OCI-LY3 (cell line): ENCODE data around the gene GORASP2.
A peak's percentile ranks its signal among the peaks of the same experiment; 100 is the strongest.

ENCODE experiments used
- H2AFZ ChIP-seq: fragments of 200-600, 300-600 bp; shearing (Covaris generic); 2 replicates; pipeline ENCODE4 v1.6.0; 2014; ENCODE audit warnings: antibody characterized with exemption, low read depth, low read length
- H3K27ac ChIP-seq: fragments of 200-600, 300-600 bp; sonication (generic); 2 replicates; pipeline ENCODE4 v1.5.1; 2014; ENCODE audit warnings: mild to moderate bottlenecking, low read length, moderate library complexity, mixed read lengths
- H3K27me3 ChIP-seq: fragments of 200-600, 300-600 bp; sonication (generic); 2 replicates; pipeline ENCODE4 v1.6.1; 2014; ENCODE audit warnings: low read depth, low read length, mixed read lengths
- H3K36me3 ChIP-seq: fragments of 200-600, 300-600 bp; sonication (generic); replicated peaks from 2 replicates; pipeline ENCODE3; 2014; ENCODE audit warnings: low read depth, low read length, mixed read lengths
- H3K4me1 ChIP-seq: fragments of 300-600, 200-600 bp; sonication (generic); 2 replicates; pipeline ENCODE4 v1.6.1; 2014; ENCODE audit warnings: low read length, mixed read lengths
- H3K4me2 ChIP-seq: fragments of 200-600, 300-600 bp; sonication (generic); 2 replicates; pipeline ENCODE4 v1.6.1; 2014; ENCODE audit warnings: low read length, mixed read lengths
- H3K4me3 ChIP-seq: fragments of 300-600, 200-600 bp; sonication (generic); 2 replicates; pipeline ENCODE4 v1.5.1; 2014; ENCODE audit warnings: antibody characterized with exemption, mild to moderate bottlenecking, low read length, moderate library complexity
- H3K79me2 ChIP-seq: fragments of 300-600, 200-600 bp; shearing (Covaris generic); 2 replicates; pipeline ENCODE4 v1.6.1; 2014; ENCODE audit warnings: mild to moderate bottlenecking, low read length, mixed read lengths
- H3K9ac ChIP-seq: fragments of 300-600, 200-600 bp; shearing (Covaris generic); 2 replicates; pipeline ENCODE4 v1.6.0; 2014; ENCODE audit warnings: mild to moderate bottlenecking, low read length, moderate library complexity
- H3K9me3 ChIP-seq: fragments of 200-600, 300-600 bp; shearing (Covaris generic); 2 replicates; pipeline ENCODE4 v1.6.1; 2014; ENCODE audit warnings: low read length, mixed read lengths; ENCODE audit not compliant: insufficient read depth
- H4K20me1 ChIP-seq: fragments of 200-600, 300-600 bp; sonication (generic); 2 replicates; pipeline ENCODE4 v1.6.1; 2016; ENCODE audit warnings: low read length, mixed read lengths; ENCODE audit not compliant: insufficient read depth
- EZH2phosphoT487 ChIP-seq: fragments of 200-600 bp; shearing (Covaris generic); IDR thresholded peaks from 2 replicates; pipeline ENCODE4 v1.6.1; 2018; ENCODE audit warnings: antibody characterized with exemption, mixed run types, low read depth
- TF ChIP-seq, protein P1 (sequence below): fragments of 200-600, 300-600 bp; sonication (generic); IDR thresholded peaks from 2 replicates; pipeline ENCODE4 v1.5.1; 2014; ENCODE audit warnings: antibody characterized with exemption, low read length, low read depth

GORASP2 gene

GRCh38 chr2:170986566-170987258, 57.7 kb downstream of the GORASP2 start:
- no peak overlapping the region for H3K4me3 ChIP-seq
- H3K79me2 ChIP-seq, result no peaks in the 10 kb centered on the region
- no peak overlapping the region for H2AFZ ChIP-seq
- H3K27ac ChIP-seq, result no peak overlapping the region
- H3K4me2 ChIP-seq, result no peak overlapping the region
- no peaks in the 10 kb centered on the region for H3K9me3 ChIP-seq
- no peaks in the 10 kb centered on the region for H3K27me3 ChIP-seq
- no peak overlapping the region for H3K9ac ChIP-seq
- TF ChIP-seq EZH2phosphoT487, result no peak
- TF ChIP-seq, protein P1, sequence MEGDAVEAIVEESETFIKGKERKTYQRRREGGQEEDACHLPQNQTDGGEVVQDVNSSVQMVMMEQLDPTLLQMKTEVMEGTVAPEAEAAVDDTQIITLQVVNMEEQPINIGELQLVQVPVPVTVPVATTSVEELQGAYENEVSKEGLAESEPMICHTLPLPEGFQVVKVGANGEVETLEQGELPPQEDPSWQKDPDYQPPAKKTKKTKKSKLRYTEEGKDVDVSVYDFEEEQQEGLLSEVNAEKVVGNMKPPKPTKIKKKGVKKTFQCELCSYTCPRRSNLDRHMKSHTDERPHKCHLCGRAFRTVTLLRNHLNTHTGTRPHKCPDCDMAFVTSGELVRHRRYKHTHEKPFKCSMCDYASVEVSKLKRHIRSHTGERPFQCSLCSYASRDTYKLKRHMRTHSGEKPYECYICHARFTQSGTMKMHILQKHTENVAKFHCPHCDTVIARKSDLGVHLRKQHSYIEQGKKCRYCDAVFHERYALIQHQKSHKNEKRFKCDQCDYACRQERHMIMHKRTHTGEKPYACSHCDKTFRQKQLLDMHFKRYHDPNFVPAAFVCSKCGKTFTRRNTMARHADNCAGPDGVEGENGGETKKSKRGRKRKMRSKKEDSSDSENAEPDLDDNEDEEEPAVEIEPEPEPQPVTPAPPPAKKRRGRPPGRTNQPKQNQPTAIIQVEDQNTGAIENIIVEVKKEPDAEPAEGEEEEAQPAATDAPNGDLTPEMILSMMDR, result no peak
- H3K36me3 ChIP-seq, result peaks cover 12% of the 10 kb centered on the region
- H3K4me1 ChIP-seq, result no peaks in the 10 kb centered on the region
- H4K20me1 ChIP-seq, result no peaks in the 10 kb centered on the region

- Histone ChIP-seq H4K20me1 (no peaks in the 10 kb centered on the region), H3K9ac (no peak overlapping the region), H3K36me3 (peaks cover 36% of the 10 kb centered on the region), H3K4me3 (no peak overlapping the region), H3K27me3 (no peaks in the 10 kb centered on the region), H3K4me2 (no peak overlapping the region), H3K4me1 (no peaks in the 10 kb centered on the region), H3K79me2 (no peaks in the 10 kb centered on the region), H2AFZ (no peak overlapping the region), H3K27ac (no peak overlapping the region), H3K9me3 (no peaks in the 10 kb centered on the region)
- TF ChIP-seq, protein P1, result peak; percentile 63
- no peak for TF ChIP-seq EZH2phosphoT487
Observed at GRCh38 chr2:170991398-170992182, 62.5 kb downstream of the GORASP2 start.

DNA sequence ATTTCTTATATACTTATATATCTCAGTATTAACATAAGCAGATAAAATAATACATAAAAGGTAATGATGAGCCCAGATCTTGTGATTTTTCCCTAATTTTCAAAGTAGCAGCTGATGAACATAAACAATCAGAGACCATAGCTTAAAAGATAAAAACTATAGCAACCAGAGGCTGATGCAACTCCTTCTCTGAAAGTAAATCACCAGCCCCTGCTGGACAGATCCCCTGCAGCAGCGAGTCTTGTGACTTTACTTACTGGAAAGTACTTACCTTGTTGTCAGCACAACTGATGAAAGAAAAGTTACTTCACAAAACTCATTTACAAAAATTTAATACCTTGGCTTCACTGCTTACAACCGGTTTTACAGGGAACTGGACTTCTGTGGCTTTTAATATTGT, 67.3 kb downstream of the GORASP2 start:
- Histone ChIP-seq H3K36me3 (peaks cover 29% of the 10 kb centered on the region), H3K9me3 (no peaks in the 10 kb centered on the region), H3K27me3 (no peaks in the 10 kb centered on the region), H3K4me2 (no peak overlapping the region), H3K79me2 (no peaks in the 10 kb centered on the region), H3K27ac (no peak overlapping the region), H3K4me3 (no peak overlapping the region), H3K4me1 (no peaks in the 10 kb centered on the region), H2AFZ (no peak overlapping the region), H3K9ac (no peak overlapping the region), H4K20me1 (no peaks in the 10 kb centered on the region)
- TF ChIP-seq EZH2phosphoT487, result no peak
- TF ChIP-seq, protein P1, result no peak

DNA sequence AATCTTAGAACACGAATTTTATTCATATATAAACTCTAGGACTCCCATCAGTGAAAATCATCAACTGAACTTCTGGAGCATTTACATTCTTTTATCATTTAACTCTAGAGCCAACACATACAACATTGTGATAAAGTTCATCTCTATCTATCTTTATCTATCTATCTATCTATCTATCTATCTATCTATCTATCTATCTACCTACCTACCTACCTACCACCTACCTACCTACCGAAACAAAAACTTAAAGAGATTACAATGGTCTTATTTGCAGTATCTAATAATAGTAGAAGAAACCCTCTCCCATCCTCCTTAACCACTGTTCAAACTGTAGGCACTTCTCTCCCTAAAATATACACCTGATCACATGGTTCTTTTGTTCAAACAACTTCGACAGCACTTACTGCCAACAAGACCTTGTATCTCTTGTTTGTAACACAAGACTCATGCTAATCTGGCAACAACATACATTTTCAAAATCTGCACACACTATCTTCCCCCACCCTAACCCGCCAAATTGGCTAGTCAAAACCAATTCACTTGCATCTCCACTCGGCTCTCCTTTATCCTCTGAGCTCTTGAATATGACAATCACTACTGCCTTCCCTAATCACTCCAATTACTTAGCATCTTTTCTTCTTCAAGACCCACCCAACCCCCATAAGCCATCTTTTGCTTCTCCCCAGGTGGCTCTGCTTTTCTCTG, 69.0 kb downstream of the GORASP2 start:
- Histone ChIP-seq H3K36me3 (peaks cover 18% of the 10 kb centered on the region), H3K9ac (no peak overlapping the region), H3K27me3 (no peaks in the 10 kb centered on the region), H3K4me2 (no peak overlapping the region), H3K4me3 (no peak overlapping the region), H3K9me3 (no peaks in the 10 kb centered on the region), H2AFZ (no peak overlapping the region), H3K4me1 (no peaks in the 10 kb centered on the region), H3K27ac (no peak overlapping the region), H4K20me1 (no peaks in the 10 kb centered on the region), H3K79me2 (no peaks in the 10 kb centered on the region)
- TF ChIP-seq EZH2phosphoT487, result no peak
- TF ChIP-seq, protein P1, result no peak
